Effector memory CD8-positive, alpha-beta T cell (primary cell): ENCODE measurements around the gene CNKSR3.

ENCODE experiments used
- ATAC-seq: fragments of 150-1000 bp; cut with Tn5 transposase; replicated peaks from 2 replicates; pipeline ENCODE4 v1.10.0; 2021; ENCODE audit warnings: mild to moderate bottlenecking, moderate library complexity
- DNase-seq, 3 experiments: peaks; one replicate each; pipeline ENCODE4 v3.0.0; 2021
- H3K27ac Mint-ChIP-seq, 2 donors: one replicate each; pipeline ENCODE4 v1.8.0; 2022; ENCODE audit warnings: mild to moderate bottlenecking in 2 of 2, mixed read lengths in 2 of 2, moderate library complexity in 2 of 2
- H3K27me3 Mint-ChIP-seq, 2 donors: one replicate each; pipeline ENCODE4 v1.8.0; 2022; ENCODE audit warnings: mixed read lengths in 2 of 2
- H3K36me3 Mint-ChIP-seq: one replicate; pipeline ENCODE4 v1.8.0; 2022; ENCODE audit warnings: mild to moderate bottlenecking, moderate library complexity, mixed read lengths; ENCODE audit not compliant: insufficient read depth
- H3K4me1 Mint-ChIP-seq, 2 donors: one replicate each; pipeline ENCODE4 v1.8.0; 2022; ENCODE audit warnings: low read depth in 2 of 2, mixed read lengths in 2 of 2
- H3K4me3 Mint-ChIP-seq, 2 donors: one replicate each; pipeline ENCODE4 v1.8.0; 2022; ENCODE audit warnings: mild to moderate bottlenecking in 2 of 2, mixed read lengths in 2 of 2, moderate library complexity in 2 of 2
- H3K9me3 Mint-ChIP-seq, 2 donors: one replicate each; pipeline ENCODE4 v1.8.0; 2022; ENCODE audit warnings: mixed read lengths in 2 of 2

CNKSR3 gene

GRCh38 chr6:154478021-154478700, 32.3 kb downstream of the CNKSR3 start:
- Mint-ChIP-seq H3K27ac (no peak overlapping the region), H3K4me3 (no peak overlapping the region), H3K36me3 (no peaks in the 10 kb centered on the region), H3K27me3 (peaks cover 3 to 11% of the 10 kb centered on the region in 2 donors), H3K4me1 (no peaks in the 10 kb centered on the region), H3K9me3 (no peaks in the 10 kb centered on the region)
- DNase-seq (no peak), ATAC-seq (no peak)

GRCh38 chr6:154476494-154476893, 34.0 kb downstream of the CNKSR3 start:
- no peak for ATAC-seq

DNA sequence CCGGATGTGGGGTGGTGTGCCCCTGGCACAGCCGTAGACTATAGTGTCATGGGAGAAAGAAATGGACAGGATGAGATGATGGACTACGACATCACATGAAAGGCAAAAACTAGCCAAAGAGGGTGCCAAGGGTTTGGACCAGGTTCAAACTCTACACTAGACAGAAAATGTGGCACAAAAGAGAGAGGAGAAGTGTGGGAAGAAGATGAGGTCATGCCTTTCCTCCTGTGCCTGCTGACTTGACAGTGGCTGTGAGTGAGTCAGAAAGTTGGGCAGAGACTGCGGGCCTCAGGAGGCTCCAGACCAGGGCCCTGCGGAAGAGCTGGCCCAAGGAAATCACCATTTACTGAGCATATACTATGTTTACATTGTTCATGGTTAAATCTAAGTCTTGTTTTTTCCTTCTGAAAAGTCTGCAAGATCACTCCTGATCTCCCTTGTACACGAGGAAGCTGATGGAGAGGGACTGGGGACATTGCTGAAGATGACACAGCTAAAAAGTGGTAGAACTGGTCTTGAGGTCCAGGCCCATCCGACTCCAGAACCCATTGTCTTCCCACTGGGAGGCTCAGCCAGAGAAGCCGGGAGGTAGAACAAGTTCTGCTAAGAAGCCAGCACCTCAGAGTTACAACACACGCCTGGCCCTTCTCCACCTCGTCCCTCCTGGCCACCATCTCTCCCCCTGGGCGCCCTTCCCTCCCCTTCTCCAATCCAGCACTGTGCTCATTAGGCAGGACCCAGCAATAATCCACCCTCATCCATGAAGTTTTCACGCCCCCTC, 35.6 kb downstream of the CNKSR3 start:
- Mint-ChIP-seq H3K4me1 (no peaks in the 10 kb centered on the region), H3K27ac (no peak overlapping the region), H3K27me3 (peaks cover 12 to 15% of the 10 kb centered on the region in 2 donors), H3K4me3 (no peak overlapping the region), H3K9me3 (no peaks in the 10 kb centered on the region), H3K36me3 (no peaks in the 10 kb centered on the region)
- DNase-seq (no peak), ATAC-seq (no peak)

More at GRCh38 chr6:154476494-154476893, 34.0 kb downstream of the CNKSR3 start:
- no peak for DNase-seq
- Mint-ChIP-seq H3K9me3 (no peaks in the 10 kb centered on the region), H3K4me1 (no peaks in the 10 kb centered on the region), H3K36me3 (no peaks in the 10 kb centered on the region), H3K27me3 (peaks cover 9 to 15% of the 10 kb centered on the region in 2 donors), H3K4me3 (no peak overlapping the region), H3K27ac (no peak overlapping the region)

DNA sequence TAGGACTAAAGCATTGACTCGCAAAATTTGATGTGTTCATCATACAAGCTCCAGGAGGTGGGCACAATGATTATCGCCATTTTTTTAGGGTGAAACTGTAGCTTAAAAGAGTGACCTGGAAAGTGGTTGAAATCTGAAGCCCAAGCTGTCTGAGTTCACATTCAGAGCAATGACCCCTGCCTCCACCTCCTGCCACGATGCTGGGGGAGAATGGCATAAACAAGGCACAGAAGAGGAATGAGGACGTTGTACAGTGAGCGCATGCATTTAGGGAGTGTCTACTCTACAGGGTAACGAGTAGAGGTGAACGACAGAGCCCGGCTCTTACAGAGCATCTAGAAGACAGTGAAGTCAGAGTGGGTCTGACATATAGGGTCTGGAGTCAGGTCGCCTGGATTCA, 37.2 kb downstream of the CNKSR3 start:
- Mint-ChIP-seq H3K4me3 (no peak overlapping the region), H3K27ac (no peak overlapping the region), H3K9me3 (no peaks in the 10 kb centered on the region), H3K27me3 (peaks cover 15 to 20% of the 10 kb centered on the region in 2 donors), H3K4me1 (no peaks in the 10 kb centered on the region), H3K36me3 (no peaks in the 10 kb centered on the region)
- no peak for DNase-seq
- no peak for ATAC-seq

- no peaks in the 10 kb centered on the region for H3K9me3 Mint-ChIP-seq
- DNase-seq (no peak), ATAC-seq (no peak)
- no peaks in the 10 kb centered on the region for H3K4me1 Mint-ChIP-seq
- no peaks in the 10 kb centered on the region for H3K36me3 Mint-ChIP-seq
- H3K4me3 Mint-ChIP-seq = no peak overlapping the region
- H3K27ac Mint-ChIP-seq = no peak overlapping the region
- H3K27me3 Mint-ChIP-seq = peaks cover 19 to 23% of the 10 kb centered on the region in 2 donors
These were observed 38.7 kb downstream of the CNKSR3 start for GRCh38 chr6:154471609-154472362.

DNA sequence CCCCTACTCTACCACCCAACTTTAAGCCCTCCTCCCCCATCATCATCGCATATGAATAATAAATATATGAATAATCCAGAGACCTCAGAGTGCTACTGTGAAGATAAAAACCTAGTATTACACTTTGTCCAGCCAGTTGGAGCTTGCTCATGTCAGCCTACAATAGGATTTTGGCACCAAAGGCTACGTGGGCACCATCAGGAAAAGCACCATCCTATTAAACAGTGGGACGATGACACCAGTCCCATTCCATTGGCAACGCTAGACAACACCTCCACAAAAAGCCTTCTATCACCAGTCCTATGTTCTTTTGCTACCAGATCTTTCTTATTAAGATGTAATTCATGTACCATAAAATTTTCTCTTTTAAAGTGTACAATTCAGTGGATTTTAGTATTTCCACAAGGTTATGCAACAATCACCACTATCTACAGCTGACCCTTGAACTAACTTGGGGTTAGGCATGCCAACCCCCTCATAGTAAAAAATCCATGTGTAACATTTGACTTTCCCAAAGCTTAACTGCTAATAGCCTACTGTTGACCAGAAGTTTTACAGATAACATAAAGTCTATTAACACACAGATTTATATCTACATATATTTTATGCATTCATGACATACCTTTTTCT, 41.1 kb downstream of the CNKSR3 start:
- ATAC-seq = no peak
- no peaks in the 10 kb centered on the region for H3K4me1 Mint-ChIP-seq
- peaks cover 23 to 25% of the 10 kb centered on the region in 2 donors for H3K27me3 Mint-ChIP-seq
- DNase-seq = no peak
- H3K4me3 Mint-ChIP-seq = no peak overlapping the region
- H3K9me3 Mint-ChIP-seq = no peaks in the 10 kb centered on the region
- H3K36me3 Mint-ChIP-seq = no peaks in the 10 kb centered on the region
- H3K27ac Mint-ChIP-seq = no peak overlapping the region

DNA sequence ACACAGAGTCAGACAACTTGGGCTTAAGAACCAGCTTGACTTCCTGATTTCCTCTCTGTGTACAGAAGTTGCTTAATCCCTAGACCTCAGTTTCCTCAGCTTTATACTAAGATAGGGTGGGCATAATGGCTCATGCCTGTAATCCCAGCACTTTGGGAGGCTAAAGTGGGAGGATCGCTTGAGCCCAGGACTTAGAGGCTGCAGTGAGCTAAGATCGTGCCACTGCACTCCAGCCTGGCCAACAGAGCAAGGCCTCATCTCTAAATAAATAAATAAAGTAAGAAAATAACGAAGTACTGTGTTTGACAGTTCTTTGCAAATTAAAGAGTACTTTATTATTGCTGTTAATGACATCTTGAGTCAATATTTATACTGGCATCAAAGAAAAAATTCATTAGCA, 41.7 kb downstream of the CNKSR3 start:
- no peaks in the 10 kb centered on the region for H3K36me3 Mint-ChIP-seq
- no peak for ATAC-seq
- DNase-seq = no peak

DNA sequence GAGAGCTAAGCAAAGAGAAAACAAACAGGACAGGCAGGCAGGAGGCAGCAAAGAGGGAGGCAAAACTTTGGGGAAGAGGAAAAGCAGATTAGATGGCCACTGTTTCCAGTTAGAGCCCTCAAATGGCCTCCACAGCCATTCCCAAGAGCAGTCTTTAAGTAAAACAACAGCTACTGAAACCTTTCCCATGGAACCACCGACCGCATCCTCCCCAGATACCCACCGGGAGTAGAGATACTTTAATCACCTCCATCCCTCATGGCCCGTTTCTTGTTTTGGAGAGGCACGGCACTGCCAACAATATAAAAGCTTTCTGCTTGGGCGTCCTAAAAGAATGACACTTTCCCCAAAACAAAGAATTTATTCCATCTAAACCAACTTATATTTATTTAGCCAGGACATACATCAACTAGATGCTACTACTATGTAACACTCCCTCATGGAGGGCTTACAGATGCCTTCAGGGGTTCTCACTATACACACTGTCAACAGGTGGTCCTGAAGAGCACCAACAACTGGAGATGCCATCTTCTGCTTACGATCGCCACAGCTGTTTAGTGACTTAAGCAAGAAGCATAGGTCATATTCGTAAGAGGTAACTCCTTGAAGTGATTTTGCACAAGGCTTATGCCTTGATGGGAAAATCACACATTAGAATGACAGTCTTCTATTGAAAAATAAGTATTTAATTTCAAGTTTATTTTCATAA, 43.4 kb downstream of the CNKSR3 start:
- DNase-seq (no peak), ATAC-seq (no peak)
- no peak overlapping the region for H3K4me3 Mint-ChIP-seq
- no peak overlapping the region for H3K27ac Mint-ChIP-seq
- peaks cover 15 to 30% of the 10 kb centered on the region in 2 donors for H3K27me3 Mint-ChIP-seq
- H3K4me1 Mint-ChIP-seq = no peaks in the 10 kb centered on the region
- no peaks in the 10 kb centered on the region for H3K36me3 Mint-ChIP-seq
- no peaks in the 10 kb centered on the region for H3K9me3 Mint-ChIP-seq

More for the DNA sequence above, 41.7 kb downstream of the CNKSR3 start:
- no peaks in the 10 kb centered on the region for H3K4me1 Mint-ChIP-seq
- no peaks in the 10 kb centered on the region for H3K9me3 Mint-ChIP-seq
- H3K27ac Mint-ChIP-seq = no peak overlapping the region
- H3K4me3 Mint-ChIP-seq = no peak overlapping the region
- H3K27me3 Mint-ChIP-seq = peaks cover 23 to 32% of the 10 kb centered on the region in 2 donors

DNA sequence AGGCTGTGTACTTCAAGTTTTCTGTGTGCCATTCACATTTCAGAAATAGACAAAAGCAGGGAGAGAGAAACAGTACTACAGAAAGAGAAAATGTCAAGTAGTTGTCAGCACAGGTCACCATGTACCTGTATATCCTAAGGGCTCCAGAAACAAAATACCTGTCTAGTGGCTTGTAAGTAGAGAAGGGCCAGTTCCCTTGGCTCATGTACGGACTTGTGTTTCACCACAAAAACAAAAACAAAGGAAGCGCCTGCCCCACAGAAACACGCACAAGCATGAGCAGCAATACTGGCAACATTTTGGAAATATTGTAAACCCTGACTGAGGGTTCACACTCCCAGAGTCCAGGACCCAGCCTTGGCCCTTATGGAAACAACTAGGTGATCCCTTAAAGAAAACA, 44.3 kb downstream of the CNKSR3 start:
- no peak for DNase-seq
- no peaks in the 10 kb centered on the region for H3K4me1 Mint-ChIP-seq
- no peaks in the 10 kb centered on the region for H3K36me3 Mint-ChIP-seq
- peaks cover 15 to 29% of the 10 kb centered on the region in 2 donors for H3K27me3 Mint-ChIP-seq
- ATAC-seq = no peak
- no peak overlapping the region for H3K27ac Mint-ChIP-seq
- no peak overlapping the region for H3K4me3 Mint-ChIP-seq
- H3K9me3 Mint-ChIP-seq = no peaks in the 10 kb centered on the region

- H3K4me1 Mint-ChIP-seq = no peaks in the 10 kb centered on the region
- DNase-seq = no peak
- H3K36me3 Mint-ChIP-seq = no peaks in the 10 kb centered on the region
- no peaks in the 10 kb centered on the region for H3K9me3 Mint-ChIP-seq
- H3K27me3 Mint-ChIP-seq = peaks cover 12 to 29% of the 10 kb centered on the region in 2 donors
- ATAC-seq = no peak
- no peak overlapping the region for H3K4me3 Mint-ChIP-seq
- no peak overlapping the region for H3K27ac Mint-ChIP-seq
These were observed 46.7 kb downstream of the CNKSR3 start for GRCh38 chr6:154463573-154464419.

DNA sequence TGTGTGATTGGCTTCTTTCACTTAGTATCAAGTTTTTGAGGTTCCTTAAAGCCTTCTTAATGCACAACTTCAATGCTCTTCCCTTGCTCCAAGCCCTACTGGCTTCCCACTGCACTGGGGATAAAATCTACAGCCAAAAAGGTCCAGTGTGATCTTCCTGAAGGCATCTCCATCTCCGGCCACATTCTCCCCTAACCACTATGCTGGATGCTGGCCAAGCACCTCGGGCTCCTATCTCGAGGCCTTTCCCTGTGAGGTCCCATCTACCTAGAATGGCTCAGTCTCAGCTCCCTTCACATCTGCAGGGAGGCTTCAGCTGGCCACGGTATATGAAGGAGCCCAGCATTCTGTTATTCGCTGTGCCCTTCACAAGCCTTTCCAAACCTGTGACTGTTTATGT, 48.1 kb downstream of the CNKSR3 start:
- Mint-ChIP-seq H3K9me3 (no peaks in the 10 kb centered on the region), H3K27me3 (peaks cover 11 to 41% of the 10 kb centered on the region in 2 donors), H3K4me1 (peaks cover 0 to 4% of the 10 kb centered on the region in 2 donors), H3K4me3 (no peak overlapping the region), H3K27ac (no peak overlapping the region), H3K36me3 (no peaks in the 10 kb centered on the region)
- ATAC-seq (no peak), DNase-seq (no peak)

DNA sequence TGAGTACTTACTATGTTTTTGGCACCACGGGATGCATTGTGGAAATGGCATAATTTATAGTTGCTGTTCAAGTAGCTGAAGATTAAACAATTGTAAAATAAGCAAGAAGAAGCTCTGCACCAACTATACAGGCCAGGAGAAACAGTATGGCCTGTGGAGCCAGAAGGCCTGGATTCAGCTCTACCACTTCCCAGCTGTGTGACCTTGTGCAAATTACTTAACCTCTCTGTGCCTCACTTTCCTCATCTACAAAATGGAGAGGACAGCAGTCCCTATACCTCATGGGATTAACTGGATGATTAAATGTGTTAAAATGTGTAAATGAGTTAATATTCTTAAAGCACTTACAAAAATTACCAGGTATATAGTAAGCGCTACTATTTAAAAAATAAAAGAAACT, 49.1 kb downstream of the CNKSR3 start:
- Mint-ChIP-seq H3K9me3 (no peaks in the 10 kb centered on the region), H3K27ac (no peak overlapping the region), H3K36me3 (no peaks in the 10 kb centered on the region), H3K4me1 (peaks cover 0 to 4% of the 10 kb centered on the region in 2 donors), H3K27me3 (peaks cover 11 to 41% of the 10 kb centered on the region in 2 donors), H3K4me3 (no peak overlapping the region)
- ATAC-seq (no peak), DNase-seq (no peak)
